Fibroblast of the aortic adventitia (primary cell): ENCODE data around the gene OR51B2. TPM values are rescaled to one million over a fixed set of nuclear protein-coding genes. Genes with fewer than 3 reads are reported as not detected.
"Not testable (repeated sequence)": the region's sequence is repeated elsewhere in the genome, so short reads cannot be mapped to it uniquely, and the experiment has no call there.

ENCODE experiments used
- DNase-seq: peaks from one replicate; pipeline ENCODE4 v3.0.0-alpha.2; 2010; ENCODE audit warnings: low read depth
- H3K4me3 ChIP-seq: 2 replicates; pipeline ENCODE4 v1.5.1; 2011; ENCODE audit warnings: low read depth, mild to moderate bottlenecking, control low read depth, low read length, moderate library complexity
- CTCF ChIP-seq: IDR thresholded peaks from 2 replicates; pipeline ENCODE4 v1.5.1; 2011; ENCODE audit warnings: mild to moderate bottlenecking, low read length, control low read depth, inconsistent platforms; ENCODE audit not compliant: insufficient read depth
- total RNA-seq: library from RNA; depleted of rRNA; stranded (reverse); fragments of >200 nt; gene quantifications from 2 replicates; pipeline ENCODE4 v1.2.3, GENCODE V29; 2012; ENCODE audit warnings: low replicate concordance

The OR51B2 gene
- total RNA-seq, 1 donor: not detected

GRCh38 chr11:5363679-5364078 lies 39.6 kb upstream of the OR51B2 start:
- no peak for DNase-seq
- H3K4me3 ChIP-seq: no peak overlapping the region
- TF ChIP-seq CTCF: no peak

GRCh38 chr11:5362017-5362625 lies 38.0 kb upstream of the OR51B2 start:
- no peak for TF ChIP-seq CTCF
- DNase-seq: peak; percentile 78
- H3K4me3 ChIP-seq: no peak overlapping the region

- not testable (repeated sequence) for DNase-seq, H3K4me3 ChIP-seq
Measured at GRCh38 chr11:5356031-5356430, 31.9 kb upstream of the OR51B2 start.

- no peak for DNase-seq
- H3K4me3 ChIP-seq: no peak within 1 kb of the TSS
- TF ChIP-seq CTCF: no peak
Measured at GRCh38 chr11:5351208-5351607, 27.1 kb upstream of the OR51B2 start, which contains the start of gene OR51B6. TSS of gene OR51B6 (plus strand) at chr11:5351508. CDS start at chr11:5351508, 0 bp downstream.

- H3K4me3 ChIP-seq: no peak overlapping the region
- no peak for DNase-seq
- TF ChIP-seq CTCF: no peak
Measured at GRCh38 chr11:5349550-5349949, 25.5 kb upstream of the OR51B2 start.

GRCh38 chr11:5348551-5349194 lies 24.6 kb upstream of the OR51B2 start:
- H3K4me3 ChIP-seq: no peak overlapping the region
- no peak for DNase-seq
- TF ChIP-seq CTCF: no peak

- DNase-seq: peak; percentile 82
- no peak for TF ChIP-seq CTCF
- no peak overlapping the region for H3K4me3 ChIP-seq
Measured at GRCh38 chr11:5345831-5346230, 21.7 kb upstream of the OR51B2 start.
